PC-9 (cell line): Measurements from ENCODE around the gene MED13L. TPM values are rescaled to one million over a fixed set of nuclear protein-coding genes. Genes with fewer than 3 reads are reported as not detected.

Experiments
- BruUV-seq: library from RNA; stranded (reverse); fragments of 400-500 nt; replicated peaks from 2 replicates; lab custom pipeline; 2021; lab: Mats Ljungman, UMichigan
- CTCF ChIA-PET: fragments of 300-600 bp; sonication (Branson Sonifier 250); formaldehyde crosslinking; loops from one replicate; lab custom pipeline; 2022; ENCODE audit warnings: antibody characterized with exemption; lab: Charles Lee
- POLR2A ChIA-PET: fragments of 300-600 bp; sonication (Branson Sonifier 250); formaldehyde crosslinking; loops from one replicate; lab custom pipeline; 2022; ENCODE audit warnings: antibody characterized with exemption; ENCODE audit not compliant: unreplicated experiment; lab: Charles Lee
- DNase-seq, 2 experiments: peaks; one replicate each; pipeline versions ENCODE4 v3.0.0 to v3.0.0-alpha.2; 2015 to 2022; ENCODE audit warnings: mixed read lengths in 1 of 2
- H2AFZ ChIP-seq: fragments of 200-600 bp; sonication (generic); 2 replicates; pipeline ENCODE4 v1.8.1; 2017; ENCODE audit warnings: antibody characterized with exemption
- H3F3A ChIP-seq: fragments of 200-600 bp; sonication (generic); 2 replicates; pipeline ENCODE4 v1.8.1; 2017; ENCODE audit warnings: antibody characterized with exemption, mild to moderate bottlenecking, low read depth; ENCODE audit not compliant: insufficient read depth
- H3K27ac ChIP-seq: fragments of 200-600 bp; sonication (generic); 2 replicates; pipeline ENCODE4 v1.6.1; 2016; ENCODE audit warnings: mixed run types
- H3K27me3 ChIP-seq: fragments of 200-600 bp; sonication (generic); 2 replicates; pipeline ENCODE4 v1.6.1; 2016; ENCODE audit warnings: low read depth, mixed run types; ENCODE audit not compliant: insufficient read depth
- H3K36me3 ChIP-seq: fragments of 200-600 bp; sonication (generic); 2 replicates; pipeline ENCODE4 v1.6.1; 2016; ENCODE audit warnings: low read depth, mixed run types
- H3K4me1 ChIP-seq: fragments of 200-600 bp; sonication (generic); replicated peaks from 2 replicates; pipeline ENCODE4 v1.6.1; 2016; ENCODE audit warnings: mixed run types; ENCODE audit not compliant: insufficient read depth
- H3K4me2 ChIP-seq: fragments of 200-600 bp; sonication (generic); 2 replicates; pipeline ENCODE4 v1.6.1; 2017; ENCODE audit warnings: mixed run types
- H3K4me3 ChIP-seq: fragments of 200-600 bp; sonication (generic); 2 replicates; pipeline ENCODE4 v1.6.1; 2016; ENCODE audit warnings: mixed run types
- H3K79me2 ChIP-seq: fragments of 200-600 bp; sonication (generic); 2 replicates; pipeline ENCODE4 v1.6.1; 2017; ENCODE audit warnings: low read depth, mixed run types
- H3K9me2 ChIP-seq: fragments of 200-600 bp; sonication (generic); 2 replicates; pipeline ENCODE4 v1.8.1; 2017; ENCODE audit warnings: mild to moderate bottlenecking; ENCODE audit not compliant: insufficient read depth
- H3K9me3 ChIP-seq: fragments of 200-600 bp; sonication (generic); 2 replicates; pipeline ENCODE4 v1.8.1; 2016; ENCODE audit warnings: low read depth; ENCODE audit not compliant: insufficient read depth
- H4K20me1 ChIP-seq: fragments of 200-600 bp; sonication (generic); 2 replicates; pipeline ENCODE4 v1.8.1; 2017; ENCODE audit not compliant: insufficient read depth
- CTCF ChIP-seq: fragments of 200-600 bp; sonication (generic); conservative IDR thresholded peaks from 2 replicates; pipeline ENCODE4 v1.6.1; 2017; ENCODE audit warnings: mixed run types, antibody characterized with exemption, mild to moderate bottlenecking, moderate library complexity
- EZH2 ChIP-seq: fragments of 200-600 bp; sonication (generic); IDR thresholded peaks from 2 replicates; pipeline ENCODE4 v1.8.0; 2017; ENCODE audit warnings: antibody characterized with exemption, low read depth
- intact Hi-C: fragments of 100-400 bp; cut with micrococcal nuclease; formaldehyde crosslinking; loops from one replicate; pipeline ENCODE4 v1.10.0; 2022; ENCODE audit not compliant: unreplicated experiment
- total RNA-seq: library from RNA; stranded (reverse); gene quantifications from 2 replicates; pipeline ENCODE4 v1.2.3, GENCODE V29; 2021

MED13L gene
- total RNA-seq, 1 experiment from 2014 or later, result 89.5 TPM

- no peak for TF ChIP-seq CTCF
- TF ChIP-seq EZH2, result no peak
- intact Hi-C loops, result no loop called here
- H3K79me2 ChIP-seq, result 0 out of 2 replicates have a peak, but pooled peaks cover 15% of the 10 kb centered on the region
- BruUV-seq, result no TSS peak
- H3K36me3 ChIP-seq, result no peaks in the 10 kb centered on the region
- H3F3A ChIP-seq, result peaks cover 6% of the 10 kb centered on the region; the same call in 1 of the 2 replicates
- no peaks in the 10 kb centered on the region for H3K9me2 ChIP-seq
- no peak overlapping the region for H3K4me2 ChIP-seq
- POLR2A ChIA-PET, result no interaction called here
- H2AFZ ChIP-seq, result no peak overlapping the region
- no peaks in the 10 kb centered on the region for H3K27me3 ChIP-seq
- no peak overlapping the region for H3K4me3 ChIP-seq
- H4K20me1 ChIP-seq, result peaks cover 19% of the 10 kb centered on the region; the same call in 1 of the 2 replicates
- no peaks in the 10 kb centered on the region for H3K4me1 ChIP-seq
- H3K9me3 ChIP-seq, result no peaks in the 10 kb centered on the region
- no peak for DNase-seq
- no peak overlapping the region for H3K27ac ChIP-seq
- CTCF ChIA-PET, result no interaction called here
Measured at GRCh38 chr12:116080415-116080814, 197.1 kb downstream of the MED13L start.

GRCh38 chr12:116078396-116078795 lies 199.1 kb downstream of the MED13L start:
- CTCF ChIA-PET, result no interaction called here
- BruUV-seq, result no TSS peak

GRCh38 chr12:116077431-116077830 lies 200.1 kb downstream of the MED13L start:
- Histone ChIP-seq H3K27ac (no peak overlapping the region), H3K4me3 (no peak overlapping the region), H3K36me3 (no peaks in the 10 kb centered on the region), H4K20me1 (peaks cover 12% of the 10 kb centered on the region), H2AFZ (no peak overlapping the region), H3K27me3 (no peaks in the 10 kb centered on the region), H3K4me2 (no peak overlapping the region), H3F3A (peaks cover 6% of the 10 kb centered on the region; the same call in 1 of the 2 replicates), H3K79me2 (peaks cover 13% of the 10 kb centered on the region; the same call in 1 of the 2 replicates), H3K9me3 (no peaks in the 10 kb centered on the region), H3K4me1 (no peaks in the 10 kb centered on the region), H3K9me2 (no peaks in the 10 kb centered on the region)
- intact Hi-C loops, result no loop called here
- TF ChIP-seq EZH2, result no peak
- ChIA-PET CTCF (no interaction called here), POLR2A (no interaction called here)
- DNase-seq, result no peak
- no TSS peak for BruUV-seq

More at GRCh38 chr12:116078396-116078795, 199.1 kb downstream of the MED13L start:
- no peaks in the 10 kb centered on the region for H3K9me3 ChIP-seq
- peaks cover 13% of the 10 kb centered on the region; the same call in 1 of the 2 replicates for H4K20me1 ChIP-seq
- no peaks in the 10 kb centered on the region for H3K9me2 ChIP-seq
- POLR2A ChIA-PET, result no interaction called here
- peaks cover 6% of the 10 kb centered on the region; the same call in 1 of the 2 replicates for H3F3A ChIP-seq
- 0 out of 2 replicates have a peak, but pooled peaks cover 15% of the 10 kb centered on the region for H3K79me2 ChIP-seq
- H2AFZ ChIP-seq, result no peak overlapping the region
- intact Hi-C loops, result no loop called here
- H3K27me3 ChIP-seq, result no peaks in the 10 kb centered on the region
- no peak overlapping the region for H3K27ac ChIP-seq
- no peak for DNase-seq
- H3K4me3 ChIP-seq, result no peak overlapping the region
- H3K36me3 ChIP-seq, result no peaks in the 10 kb centered on the region
- TF ChIP-seq CTCF (no peak), EZH2 (no peak)
- no peaks in the 10 kb centered on the region for H3K4me1 ChIP-seq
- no peak overlapping the region for H3K4me2 ChIP-seq

- H3K36me3 ChIP-seq, result no peaks in the 10 kb centered on the region
- H3K9me2 ChIP-seq, result no peaks in the 10 kb centered on the region
- no peak overlapping the region for H3K27ac ChIP-seq
- DNase-seq, result no peak
- no peaks in the 10 kb centered on the region for H3K27me3 ChIP-seq
- no peaks in the 10 kb centered on the region for H3K9me3 ChIP-seq
- TF ChIP-seq CTCF (no peak), EZH2 (no peak)
- H4K20me1 ChIP-seq, result peaks cover 18% of the 10 kb centered on the region
- intact Hi-C loops, result no loop called here
- no peak overlapping the region for H2AFZ ChIP-seq
- peaks cover 17% of the 10 kb centered on the region; the same call in 1 of the 2 replicates for H3K79me2 ChIP-seq
- H3K4me1 ChIP-seq, result no peaks in the 10 kb centered on the region
- BruUV-seq, result no TSS peak
- CTCF ChIA-PET, result no interaction called here
- POLR2A ChIA-PET, result no interaction called here
- no peak overlapping the region for H3K4me2 ChIP-seq
- H3K4me3 ChIP-seq, result no peak overlapping the region
- peaks cover 6% of the 10 kb centered on the region for H3F3A ChIP-seq
Measured at GRCh38 chr12:116076399-116076798, 201.1 kb downstream of the MED13L start.
